ENCODE results near the gene MYPN. TPM values are rescaled to one million over a fixed set of nuclear protein-coding genes. Genes with fewer than 3 reads are reported as not detected.
"Not testable (repeated sequence)": the region's sequence is repeated elsewhere in the genome, so short reads cannot be mapped to it uniquely, and the experiment has no call there.

MYPN gene, protein sequence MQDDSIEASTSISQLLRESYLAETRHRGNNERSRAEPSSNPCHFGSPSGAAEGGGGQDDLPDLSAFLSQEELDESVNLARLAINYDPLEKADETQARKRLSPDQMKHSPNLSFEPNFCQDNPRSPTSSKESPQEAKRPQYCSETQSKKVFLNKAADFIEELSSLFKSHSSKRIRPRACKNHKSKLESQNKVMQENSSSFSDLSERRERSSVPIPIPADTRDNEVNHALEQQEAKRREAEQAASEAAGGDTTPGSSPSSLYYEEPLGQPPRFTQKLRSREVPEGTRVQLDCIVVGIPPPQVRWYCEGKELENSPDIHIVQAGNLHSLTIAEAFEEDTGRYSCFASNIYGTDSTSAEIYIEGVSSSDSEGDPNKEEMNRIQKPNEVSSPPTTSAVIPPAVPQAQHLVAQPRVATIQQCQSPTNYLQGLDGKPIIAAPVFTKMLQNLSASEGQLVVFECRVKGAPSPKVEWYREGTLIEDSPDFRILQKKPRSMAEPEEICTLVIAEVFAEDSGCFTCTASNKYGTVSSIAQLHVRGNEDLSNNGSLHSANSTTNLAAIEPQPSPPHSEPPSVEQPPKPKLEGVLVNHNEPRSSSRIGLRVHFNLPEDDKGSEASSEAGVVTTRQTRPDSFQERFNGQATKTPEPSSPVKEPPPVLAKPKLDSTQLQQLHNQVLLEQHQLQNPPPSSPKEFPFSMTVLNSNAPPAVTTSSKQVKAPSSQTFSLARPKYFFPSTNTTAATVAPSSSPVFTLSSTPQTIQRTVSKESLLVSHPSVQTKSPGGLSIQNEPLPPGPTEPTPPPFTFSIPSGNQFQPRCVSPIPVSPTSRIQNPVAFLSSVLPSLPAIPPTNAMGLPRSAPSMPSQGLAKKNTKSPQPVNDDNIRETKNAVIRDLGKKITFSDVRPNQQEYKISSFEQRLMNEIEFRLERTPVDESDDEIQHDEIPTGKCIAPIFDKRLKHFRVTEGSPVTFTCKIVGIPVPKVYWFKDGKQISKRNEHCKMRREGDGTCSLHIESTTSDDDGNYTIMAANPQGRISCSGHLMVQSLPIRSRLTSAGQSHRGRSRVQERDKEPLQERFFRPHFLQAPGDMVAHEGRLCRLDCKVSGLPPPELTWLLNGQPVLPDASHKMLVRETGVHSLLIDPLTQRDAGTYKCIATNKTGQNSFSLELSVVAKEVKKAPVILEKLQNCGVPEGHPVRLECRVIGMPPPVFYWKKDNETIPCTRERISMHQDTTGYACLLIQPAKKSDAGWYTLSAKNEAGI (N-terminal part only)
- polyA plus RNA-seq (2012; ENCODE audit: low read depth, missing spikeins): not detected

- no peak for DNase-seq (ENCODE audit: insufficient read length, low spot score)
- FAIRE-seq: no peak
- no peak for TF ChIP-seq POLR2AphosphoS5 (IDR thresholded peaks at IDR 0.05; ENCODE audit: low read depth, low read length)
- no peak for TF ChIP-seq POU2F2 (IDR thresholded peaks at IDR 0.05; ENCODE audit: low read depth, low read length)
- TF ChIP-seq PAX5 (IDR thresholded peaks at IDR 0.05; ENCODE audit: insufficient read depth, low read length, severe bottlenecking): no peak
- TF ChIP-seq TAF1 (IDR thresholded peaks at IDR 0.05; ENCODE audit: low read depth, low read length): no peak
- no peak for TF ChIP-seq SPI1 (IDR thresholded peaks at IDR 0.05; ENCODE audit: low read depth, low read length)
- TF ChIP-seq POLR2A (IDR thresholded peaks at IDR 0.05; ENCODE audit: low read depth, low read length): no peak
These were observed at the start of gene MYPN for GRCh38 chr10:68109331-68109730. TSS of gene MYPN (plus strand) at chr10:68109488. CDS start at chr10:68121439, 11,951 bp downstream.

DNA sequence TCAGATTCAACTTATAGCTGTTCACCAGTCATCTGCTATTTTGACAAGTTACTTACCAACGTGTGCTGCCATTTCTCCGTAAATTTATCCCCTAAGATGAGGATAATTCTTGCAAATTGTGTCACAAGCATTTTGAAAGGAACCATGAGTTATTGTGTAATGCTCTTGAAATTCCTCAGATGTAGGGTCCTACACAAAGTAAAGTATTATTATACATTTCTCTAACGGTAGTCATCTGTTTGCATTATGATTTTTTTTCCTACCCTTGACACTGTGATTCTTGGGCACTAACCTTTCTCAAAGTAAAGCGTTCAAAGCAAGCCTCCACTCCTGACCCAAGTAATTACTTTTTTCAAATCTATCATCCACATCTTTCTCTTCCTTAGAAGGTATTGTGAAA lies 42.3 kb upstream of the MYPN start:
- DNase-seq (ENCODE audit: insufficient read length, low spot score) (no peak), FAIRE-seq (no peak)
- TF ChIP-seq POU2F2 (IDR thresholded peaks at IDR 0.05; ENCODE audit: low read depth, low read length): no peak
- TF ChIP-seq PAX5 (IDR thresholded peaks at IDR 0.05; ENCODE audit: insufficient read depth, low read length, severe bottlenecking): no peak
- TF ChIP-seq TAF1 (IDR thresholded peaks at IDR 0.05; ENCODE audit: low read depth, low read length): no peak
- no peak for TF ChIP-seq SPI1 (IDR thresholded peaks at IDR 0.05; ENCODE audit: low read depth, low read length)
- no peak for TF ChIP-seq POLR2A (IDR thresholded peaks at IDR 0.05; ENCODE audit: low read depth, low read length)
- no peak for TF ChIP-seq POLR2AphosphoS5 (IDR thresholded peaks at IDR 0.05; ENCODE audit: low read depth, low read length)

GRCh38 chr10:68067508-68067907 lies 41.8 kb upstream of the MYPN start:
- DNase-seq (ENCODE audit: insufficient read length, low spot score) (no peak), FAIRE-seq (no peak)
- no peak for TF ChIP-seq POLR2A (IDR thresholded peaks at IDR 0.05; ENCODE audit: low read depth, low read length)
- TF ChIP-seq POLR2AphosphoS5 (IDR thresholded peaks at IDR 0.05; ENCODE audit: low read depth, low read length): no peak
- no peak for TF ChIP-seq TAF1 (IDR thresholded peaks at IDR 0.05; ENCODE audit: low read depth, low read length)
- no peak for TF ChIP-seq POU2F2 (IDR thresholded peaks at IDR 0.05; ENCODE audit: low read depth, low read length)
- TF ChIP-seq SPI1 (IDR thresholded peaks at IDR 0.05; ENCODE audit: low read depth, low read length): no peak
- TF ChIP-seq PAX5 (IDR thresholded peaks at IDR 0.05; ENCODE audit: insufficient read depth, low read length, severe bottlenecking): no peak

GRCh38 chr10:68073631-68074030 lies 35.7 kb upstream of the MYPN start:
- FAIRE-seq (no peak), DNase-seq (ENCODE audit: insufficient read length, low spot score) (no peak)

DNA sequence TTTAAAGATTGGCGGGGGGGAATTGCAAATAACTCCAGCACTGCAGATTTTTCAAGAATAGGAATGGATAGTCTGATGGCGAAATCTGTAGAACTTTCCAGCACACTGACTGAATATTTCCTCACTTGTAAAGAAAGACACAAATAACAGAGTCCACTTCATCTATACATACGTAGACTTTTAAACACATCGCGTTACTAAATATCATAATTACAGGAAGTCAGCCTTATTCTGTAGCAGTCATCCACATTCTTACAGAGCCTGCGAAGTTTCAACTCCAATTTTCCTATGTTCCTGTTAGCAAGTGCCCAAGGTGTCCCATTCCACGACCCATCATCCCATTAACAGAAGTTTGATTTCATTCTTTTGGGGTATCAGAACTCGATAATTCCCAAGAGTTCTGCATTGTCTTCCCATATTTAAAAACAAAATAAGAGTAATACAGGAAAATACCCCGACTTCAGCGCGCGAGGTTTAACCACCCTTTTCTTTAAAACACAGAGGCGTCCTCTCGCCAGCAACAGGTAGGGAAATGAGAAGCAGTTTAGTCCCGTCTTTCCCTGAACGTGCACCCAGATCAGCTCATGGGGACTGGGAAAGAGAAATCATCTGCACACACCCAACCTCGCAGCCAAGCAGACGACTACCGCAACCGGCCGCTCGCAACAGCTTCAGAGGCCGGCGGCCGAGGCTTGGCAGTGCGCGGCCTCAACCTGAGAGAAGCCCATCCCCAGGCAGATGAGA lies 35.1 kb upstream of the MYPN start:
- TF ChIP-seq TAF1 (IDR thresholded peaks at IDR 0.05; ENCODE audit: low read depth, low read length) (no peak), POLR2AphosphoS5 (IDR thresholded peaks at IDR 0.05; ENCODE audit: low read depth, low read length) (peak; percentile 1; the same call in 1 of the 2 replicates), POU2F2 (IDR thresholded peaks at IDR 0.05; ENCODE audit: low read depth, low read length) (no peak)
- no peak for DNase-seq (ENCODE audit: insufficient read length, low spot score)
- FAIRE-seq: no peak

More at GRCh38 chr10:68073631-68074030, 35.7 kb upstream of the MYPN start:
- TF ChIP-seq POLR2AphosphoS5 (IDR thresholded peaks at IDR 0.05; ENCODE audit: low read depth, low read length) (no peak), PAX5 (IDR thresholded peaks at IDR 0.05; ENCODE audit: insufficient read depth, low read length, severe bottlenecking) (no peak), POLR2A (IDR thresholded peaks at IDR 0.05; ENCODE audit: low read depth, low read length) (no peak), SPI1 (IDR thresholded peaks at IDR 0.05; ENCODE audit: low read depth, low read length) (no peak), TAF1 (IDR thresholded peaks at IDR 0.05; ENCODE audit: low read depth, low read length) (no peak)

DNA sequence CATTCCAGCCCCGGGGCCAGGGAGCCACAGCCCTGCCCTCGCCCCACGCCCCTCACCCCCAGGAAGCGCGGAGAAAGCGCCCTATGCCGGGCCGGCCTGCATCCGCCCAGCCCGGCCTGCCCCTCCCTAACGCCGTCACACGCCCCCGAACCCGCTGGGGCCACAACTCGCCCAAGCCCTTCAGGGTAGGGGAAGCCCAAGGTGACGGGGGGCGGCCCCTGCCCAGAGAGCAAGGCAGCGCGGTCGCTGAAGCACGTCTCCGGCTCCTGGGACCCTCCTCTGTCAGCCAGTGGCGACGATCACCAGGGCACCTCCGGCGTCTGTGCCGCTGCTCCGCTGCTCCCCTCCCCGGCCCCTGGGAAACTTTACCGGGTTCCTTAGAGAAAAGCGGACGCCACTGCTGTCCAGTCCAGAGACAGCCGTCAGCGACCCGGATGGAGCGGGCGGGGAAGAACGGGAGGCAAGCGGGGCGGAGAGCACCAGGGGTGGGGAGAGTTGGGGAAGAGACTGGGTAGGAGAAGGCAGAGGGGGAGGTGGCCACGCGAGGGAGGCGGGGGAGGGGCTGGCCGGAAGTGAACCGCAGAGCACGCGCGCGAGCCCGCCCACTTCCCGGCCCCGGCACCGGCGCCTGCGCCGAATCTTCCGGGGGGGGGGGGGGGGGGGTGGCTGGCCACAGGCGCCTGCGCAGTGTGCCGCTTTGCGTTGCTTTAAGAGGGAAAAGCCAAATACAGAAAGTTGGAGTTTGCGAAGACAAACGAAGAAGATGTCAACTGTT lies 34.3 kb upstream of the MYPN start, which contains the start of gene HERC4:
Gene HERC4, minus strand, starts transcription at position 509 of the 775 bp plus-strand sequence. CDS start 2,175 bp downstream, outside the sequence.
- FAIRE-seq: peak; percentile 89
- TF ChIP-seq POLR2A (IDR thresholded peaks at IDR 0.05; ENCODE audit: low read depth, low read length) (0 out of 2 replicates have a peak, but pooled peaks have one; percentile 52), PAX5 (IDR thresholded peaks at IDR 0.05; ENCODE audit: insufficient read depth, low read length, severe bottlenecking) (peak; percentile 69), POU2F2 (IDR thresholded peaks at IDR 0.05; ENCODE audit: low read depth, low read length) (0 out of 2 replicates have a peak, but pooled peaks have one; percentile 3), POLR2AphosphoS5 (IDR thresholded peaks at IDR 0.05; ENCODE audit: low read depth, low read length) (peak; percentile 72; the same call in 1 of the 2 replicates), TAF1 (IDR thresholded peaks at IDR 0.05; ENCODE audit: low read depth, low read length) (peak; percentile 35; the same call in 1 of the 2 replicates), SPI1 (IDR thresholded peaks at IDR 0.05; ENCODE audit: low read depth, low read length) (no peak)
- DNase-seq (ENCODE audit: insufficient read length, low spot score): peak; percentile 80

GRCh38 chr10:68075550-68076004 lies 33.7 kb upstream of the MYPN start:
- TF ChIP-seq POU2F2 (IDR thresholded peaks at IDR 0.05; ENCODE audit: low read depth, low read length) (no peak), PAX5 (IDR thresholded peaks at IDR 0.05; ENCODE audit: insufficient read depth, low read length, severe bottlenecking) (no peak), TAF1 (IDR thresholded peaks at IDR 0.05; ENCODE audit: low read depth, low read length) (no peak), SPI1 (IDR thresholded peaks at IDR 0.05; ENCODE audit: low read depth, low read length) (no peak), POLR2A (IDR thresholded peaks at IDR 0.05; ENCODE audit: low read depth, low read length) (no peak), POLR2AphosphoS5 (IDR thresholded peaks at IDR 0.05; ENCODE audit: low read depth, low read length) (no peak)
- peak; percentile 56 for FAIRE-seq
- no peak for DNase-seq (ENCODE audit: insufficient read length, low spot score)

GRCh38 chr10:68076081-68076480 lies 33.2 kb upstream of the MYPN start:
- not testable (repeated sequence) for FAIRE-seq; DNase-seq (ENCODE audit: insufficient read length, low spot score)

Data from GM12891 (cell line).